HEK293T (cell line): Measurements from ENCODE around the gene FAM118B.

ENCODE experiments used
- FOXM1 ChIP-seq: fragments of 450-650 bp; IDR thresholded peaks from 2 replicates; pipeline ENCODE4 v1.6.1; 2017; ENCODE audit warnings: mild to moderate bottlenecking, borderline replicate concordance
- L3MBTL2 ChIP-seq: fragments of 450-650 bp; conservative IDR thresholded peaks from 2 replicates; pipeline ENCODE4 v1.6.1; 2016; ENCODE audit warnings: mild to moderate bottlenecking
- SP1 ChIP-seq: fragments of 450-650 bp; IDR thresholded peaks from 2 replicates; pipeline ENCODE4 v1.6.1; 2017

GRCh38 chr11:126282361-126282735 is 70.8 kb downstream of the FAM118B start:
- TF ChIP-seq L3MBTL2 (no peak), FOXM1 (no peak), SP1 (no peak)
